K562 (cell line): ENCODE data around the gene UBE2J2. TPM values are rescaled to one million over a fixed set of nuclear protein-coding genes. Genes with fewer than 3 reads are reported as not detected.

Source experiments
- ARNT ChIP-seq, 2 experiments: fragments of 450-650 bp; IDR thresholded peaks; 2 replicates each; pipeline ENCODE4 v1.6.1; 2016; ENCODE audit warnings: mild to moderate bottlenecking in 1 of 2
- E2F4 ChIP-seq: sonication (generic); formaldehyde crosslinking; IDR thresholded peaks from 2 replicates; pipeline ENCODE4 v1.8.0; 2022; ENCODE audit warnings: mild to moderate bottlenecking, low read depth, missing genetic modification reagents
- EZH2 ChIP-seq: IDR thresholded peaks from 2 replicates; pipeline ENCODE4 v1.6.1; 2012; ENCODE audit warnings: low read depth, mild to moderate bottlenecking, inconsistent platforms, low read length, borderline replicate concordance
- KLF6 ChIP-seq: fragments of 250-450 bp; sonication (Bioruptor Pico); IDR thresholded peaks from 2 replicates; pipeline ENCODE4 v1.4.0; 2020; ENCODE audit warnings: mild to moderate bottlenecking, moderate library complexity, borderline replicate concordance
- MGA ChIP-seq: fragments of 450-650 bp; IDR thresholded peaks from 2 replicates; pipeline ENCODE4 v1.6.1; 2016; ENCODE audit warnings: mild to moderate bottlenecking, moderate library complexity
- NBN ChIP-seq: fragments of 450-650 bp; IDR thresholded peaks from 2 replicates; pipeline ENCODE4 v1.6.1; 2016; ENCODE audit warnings: low read depth, mild to moderate bottlenecking
- PPARD ChIP-seq: fragments of 250-450 bp; sonication (Bioruptor Pico); IDR thresholded peaks from 2 replicates; pipeline ENCODE4 v1.8.0; 2022; ENCODE audit warnings: inconsistent platforms, mild to moderate bottlenecking, moderate library complexity
- SMAD4 ChIP-seq: fragments of 250-450 bp; sonication (Bioruptor Pico); conservative IDR thresholded peaks from 2 replicates; pipeline ENCODE4 v1.8.0; 2021; ENCODE audit warnings: inconsistent platforms, mild to moderate bottlenecking, moderate library complexity
- ZBTB11 ChIP-seq, 3 experiments: fragments of 200-800 bp in 1 of 3; fragments of 250-450 bp in 1 of 3; fragments of 450-650 bp in 1 of 3; sonication (Bioruptor Pico) in 1 of 3; sonication (Bioruptor generic) in 1 of 3; formaldehyde crosslinking in 1 of 3; IDR thresholded peaks; 2 replicates each; pipeline versions ENCODE4 v1.6.1 to v1.8.0; 2016 to 2022; ENCODE audit warnings: mild to moderate bottlenecking in 2 of 3, missing genetic modification characterization in 2 of 3, missing compliant biosample characterization in 1 of 3, moderate library complexity in 1 of 3
- ZC3H4 ChIP-seq: sonication (generic); formaldehyde crosslinking; IDR thresholded peaks from 2 replicates; pipeline ENCODE4 v1.9.0; 2021; ENCODE audit warnings: missing genetic modification reagents, borderline replicate concordance
- polyA plus RNA-seq, 8 experiments: library from polyadenylated mRNA; depleted of rRNA in 4 of 8; stranded (reverse) in 5 of 8; unstranded in 3 of 8; fragments of >200 nt; fragmentation: Nextera tagmentation in 2 of 8; fragmentation: Illumina TruSeq in 1 of 8; extraction: Ambion mirVana in 2 of 8; extraction: Trizol in 1 of 8; gene quantifications; 2 replicates each; pipeline versions ENCODE4 v1.2.1 to v1.2.3, GENCODE V29; 2011 to 2014; ENCODE audit warnings: inconsistent platforms in 1 of 8, missing spikeins in 1 of 8
- total RNA-seq, 7 experiments: library from RNA; depleted of rRNA in 6 of 7; stranded (reverse); fragments of >200 nt in 6 of 7; fragmentation: Illumina TruSeq in 2 of 7; extraction: Trizol in 2 of 7; gene quantifications; 2 replicates each; pipeline versions ENCODE4 v1.2.1 to v1.2.3, GENCODE V29; 2011 to 2021; ENCODE audit warnings: low replicate concordance in 1 of 7

The UBE2J2 gene
- total and polyA plus RNA-seq, 9 of the 15 experiments (the other 6 are each of a cell fraction or from before 2014, with no cell fraction given), result 0.93 to 112 (median 75.5) TPM

- peak; percentile 60; the same call in 1 of the 2 replicates for TF ChIP-seq MGA
- peak in 1 of 3 experiments; percentile 0; a peak in 1 of 6 replicates for TF ChIP-seq ZBTB11 (CRISPR knock-in tag; IDR thresholded peaks at IDR 0.05)
- TF ChIP-seq EZH2, result no peak
- no peak for TF ChIP-seq ARNT (IDR thresholded peaks at IDR 0.05)
- 0 out of 2 replicates have a peak, but pooled peaks have one; percentile 70 for TF ChIP-seq ZC3H4 (CRISPR knock-in tag)
- peak; percentile 91 for TF ChIP-seq SMAD4
- peak; percentile 70; the same call in 1 of the 2 replicates for TF ChIP-seq E2F4
- no peak for TF ChIP-seq KLF6 (CRISPR knock-in tag)
- TF ChIP-seq PPARD (CRISPR knock-in tag), result no peak
- TF ChIP-seq NBN, result no peak
Observed at GRCh38 chr1:1232208-1232795, 41.4 kb downstream of the UBE2J2 start, which contains the start of gene B3GALT6 (continued).
